Fibroblast of upper back skin (primary cell): ENCODE data around the gene TSR3.

Source experiments
- DNase-seq: peaks from one replicate; pipeline ENCODE4 v3.0.0-alpha.2; 2013

TSR3 gene

DNA sequence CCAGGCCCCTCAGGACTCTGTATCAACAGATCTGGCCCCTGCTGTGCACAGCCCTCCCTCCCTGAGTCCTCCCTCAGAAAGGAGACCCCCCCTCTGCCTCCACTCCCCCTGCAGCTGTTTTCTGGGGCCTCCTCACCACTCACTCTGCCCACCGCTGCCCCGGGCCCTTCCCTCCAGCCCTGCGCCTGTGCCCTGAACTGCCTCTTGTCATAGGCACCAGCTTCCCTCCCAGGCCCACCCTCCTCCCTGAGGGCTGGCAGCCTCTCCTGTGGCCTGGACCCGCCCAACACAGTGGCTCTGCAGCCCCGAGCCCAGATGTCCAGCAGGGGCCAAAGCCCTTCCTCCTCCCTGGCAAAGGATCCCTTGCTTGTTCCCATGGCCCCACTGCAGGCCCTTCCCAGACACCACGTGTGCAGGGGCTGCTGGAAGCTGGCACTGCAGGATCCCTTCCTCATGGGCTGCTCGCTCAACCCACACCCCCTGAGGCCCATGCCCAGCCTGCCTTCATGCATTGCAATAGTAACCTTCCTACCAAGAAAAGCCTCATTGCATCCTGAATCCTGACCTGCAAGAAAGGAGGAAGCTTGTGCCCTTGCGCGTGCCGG, 25.8 kb upstream of the TSR3 start:
- DNase-seq: no peak

GRCh38 chr16:1375741-1376410, 24.2 kb upstream of the TSR3 start:
- DNase-seq: no peak

GRCh38 chr16:1375298-1375640, 23.6 kb upstream of the TSR3 start:
- no peak for DNase-seq

DNA sequence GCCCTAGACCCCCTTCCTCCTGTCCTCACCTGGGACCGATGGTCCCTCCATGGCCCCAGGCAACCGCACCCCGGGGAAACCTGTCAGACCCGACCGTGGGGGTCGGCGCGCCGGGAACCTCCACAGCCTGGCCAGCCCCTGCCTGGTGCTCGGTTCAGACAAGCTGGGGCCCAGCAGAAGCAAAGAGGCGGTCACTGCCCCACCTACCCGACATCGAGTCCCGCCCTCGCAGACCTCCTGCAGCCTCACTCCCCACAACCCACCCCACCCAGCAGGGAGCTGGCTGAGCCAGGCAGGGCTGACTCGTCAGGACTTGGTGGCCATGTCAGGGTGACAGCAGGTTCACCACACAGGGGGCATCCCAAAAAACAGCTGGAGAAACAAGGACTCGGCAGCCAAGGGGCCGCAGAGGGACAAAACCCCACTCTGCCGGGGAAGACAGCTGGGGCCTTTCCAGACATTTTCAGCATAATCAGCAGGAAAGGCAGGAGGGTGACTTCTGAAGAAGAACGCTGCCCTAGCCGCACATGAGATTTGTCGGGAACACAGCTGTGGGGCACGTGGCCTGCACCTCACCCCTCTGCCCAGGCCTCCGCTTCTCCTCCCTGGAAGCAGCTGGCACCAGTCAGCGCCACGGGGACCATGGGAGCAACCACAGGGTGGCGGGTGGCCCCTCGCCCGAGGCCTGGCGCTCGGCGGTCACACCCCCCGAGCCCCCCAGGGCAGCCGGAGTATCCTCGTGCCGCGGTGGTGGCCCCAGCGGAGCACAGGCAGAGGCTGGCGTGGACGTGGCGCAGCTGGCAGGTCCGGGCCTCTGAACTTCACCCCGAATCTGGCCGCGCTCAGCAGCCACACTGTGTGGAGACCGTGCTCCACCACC, 23.0 kb upstream of the TSR3 start:
- no peak for DNase-seq

- DNase-seq: no peak
Measured at GRCh38 chr16:1372292-1372950, 20.7 kb upstream of the TSR3 start.

GRCh38 chr16:1371054-1371978, 19.6 kb upstream of the TSR3 start:
- no peak for DNase-seq

DNA sequence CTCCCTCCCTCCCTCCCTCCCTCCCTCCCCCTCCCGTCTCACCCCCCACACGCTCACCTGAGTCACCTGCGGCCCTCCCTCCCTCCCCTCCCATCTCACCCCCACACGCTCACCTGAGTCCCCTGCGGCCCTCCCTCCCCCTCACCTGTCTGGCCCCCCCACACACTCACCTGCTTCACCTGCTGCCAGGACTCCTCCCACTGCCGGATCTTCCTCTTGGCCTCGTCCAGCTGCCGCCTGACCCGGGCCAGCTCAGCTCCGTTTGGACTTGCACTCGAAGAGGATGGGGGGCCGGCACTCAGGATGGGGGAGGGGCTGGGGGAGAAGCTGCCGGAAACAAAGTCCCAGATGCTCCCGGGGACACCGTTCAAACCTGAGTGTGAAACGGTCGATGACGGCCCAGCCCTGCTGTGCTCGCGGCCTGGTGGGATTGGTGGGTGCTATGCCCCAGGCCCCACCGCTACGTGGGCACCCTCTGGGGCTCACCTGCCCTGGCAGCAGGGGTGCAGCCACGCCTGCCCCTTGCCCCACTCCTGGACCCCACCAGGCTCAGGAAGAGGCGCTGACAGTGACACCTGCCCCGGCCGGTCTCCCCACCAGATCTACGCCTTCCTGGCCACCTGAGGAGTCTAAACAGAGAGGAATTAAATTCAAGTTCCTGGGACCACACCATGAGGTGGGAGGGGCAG, 16.0 kb upstream of the TSR3 start:
- no peak for DNase-seq

DNA sequence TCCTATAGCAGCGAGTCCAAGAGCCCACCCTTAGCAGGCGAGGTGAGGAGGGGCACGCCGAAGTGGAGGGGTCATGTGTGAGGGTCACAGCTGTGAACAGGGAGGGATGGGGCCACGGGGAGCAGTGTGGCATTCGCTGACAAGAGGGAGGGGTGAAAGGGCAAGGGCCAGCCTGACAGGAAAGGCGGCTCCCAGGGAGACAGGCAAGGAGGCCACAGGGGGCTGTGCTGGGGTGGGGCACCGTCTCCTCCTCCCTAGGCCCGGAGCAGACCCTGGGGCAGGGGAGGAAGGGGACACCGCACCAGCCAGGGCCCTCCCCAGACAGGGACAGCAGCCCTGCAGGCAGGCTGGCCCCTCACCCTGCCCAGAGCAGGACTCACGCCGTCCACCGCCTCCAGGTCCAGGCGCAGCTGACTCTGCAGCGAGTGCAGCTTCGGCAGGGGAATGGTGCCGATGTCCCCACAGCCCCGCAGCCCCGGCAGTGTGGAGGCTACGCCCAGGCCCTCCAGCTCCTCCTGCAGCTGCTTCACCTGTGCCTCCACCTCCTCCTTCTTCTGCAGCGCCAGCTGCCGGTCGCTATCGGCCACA, 15.1 kb upstream of the TSR3 start:
- DNase-seq: no peak

DNA sequence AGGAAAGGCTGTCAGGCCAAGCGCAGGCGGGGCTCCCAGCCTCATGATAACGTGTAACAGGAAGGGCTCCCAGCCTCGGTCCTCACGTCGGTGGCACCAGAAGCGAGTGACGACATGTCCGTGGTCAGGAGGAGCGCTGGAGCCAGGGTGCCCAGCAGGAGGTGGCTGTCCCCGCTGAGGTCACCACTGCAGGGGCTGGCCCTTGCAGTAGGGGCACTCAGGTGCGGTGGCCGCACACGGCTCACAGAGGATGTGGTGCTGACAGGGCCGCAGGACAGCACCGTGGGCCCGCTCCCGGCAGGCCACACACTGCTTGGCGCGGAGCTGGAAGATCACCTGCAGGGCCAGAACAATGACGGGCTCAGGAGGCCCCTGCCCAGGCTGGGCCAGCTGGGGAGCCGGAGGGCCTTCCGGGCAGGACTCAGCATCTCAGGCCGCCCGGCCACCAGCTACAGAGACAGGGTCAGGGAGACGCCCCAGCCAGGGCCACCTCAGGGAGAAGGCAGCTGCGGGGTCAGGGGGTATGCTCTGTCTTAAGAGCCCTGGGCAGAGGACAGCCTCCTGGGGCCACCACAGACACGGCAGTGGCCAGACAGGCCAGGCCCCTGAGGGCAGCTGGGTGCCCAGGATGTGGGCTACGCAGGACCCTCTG, 14.5 kb upstream of the TSR3 start:
- DNase-seq: no peak

DNA sequence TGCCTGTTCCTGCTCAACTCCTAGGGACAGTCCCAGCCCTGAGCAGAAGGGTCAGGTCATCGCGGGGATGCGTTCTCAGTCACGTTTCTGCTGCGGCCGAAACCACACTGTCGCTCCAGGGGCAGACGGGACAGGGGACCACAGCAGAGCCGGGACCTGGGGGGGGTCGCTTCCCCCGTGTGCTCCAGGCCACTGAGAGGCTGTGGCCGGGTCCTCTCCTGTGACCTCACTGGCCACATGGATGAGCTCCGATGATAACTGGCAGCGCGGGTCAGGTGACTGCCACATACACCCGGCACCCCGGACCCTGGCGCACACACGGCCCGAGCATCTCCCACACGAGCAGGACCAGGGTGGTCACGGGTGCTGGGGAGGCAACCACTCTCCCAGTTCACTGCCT, 12.8 kb upstream of the TSR3 start:
- DNase-seq: no peak

DNA sequence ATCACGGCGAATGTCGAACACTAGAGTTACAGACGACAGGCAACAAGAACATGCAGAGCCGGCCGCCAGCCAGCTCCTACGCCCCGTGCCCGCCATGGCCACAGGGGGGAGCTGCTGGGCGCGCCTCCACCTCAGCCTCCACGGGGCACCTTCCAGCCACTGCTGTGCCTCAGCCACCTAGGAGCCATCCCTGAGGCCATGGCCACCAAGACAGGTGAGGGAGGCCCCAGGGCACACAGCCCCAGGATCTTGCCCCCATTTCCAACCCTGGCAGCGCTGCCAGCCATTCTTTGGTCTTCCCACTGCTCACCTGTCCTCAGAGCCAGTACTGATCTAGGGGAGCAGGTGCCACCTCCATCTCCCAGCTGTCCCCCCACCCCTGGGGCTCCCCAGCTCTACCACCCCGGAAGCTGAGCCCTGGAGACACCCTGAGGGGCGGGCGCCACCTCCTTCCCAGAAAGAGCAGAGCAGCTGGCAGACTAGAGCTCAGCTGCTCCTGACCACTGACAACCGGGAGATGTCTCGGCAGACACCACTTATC, 11.9 kb upstream of the TSR3 start:
- no peak for DNase-seq

DNA sequence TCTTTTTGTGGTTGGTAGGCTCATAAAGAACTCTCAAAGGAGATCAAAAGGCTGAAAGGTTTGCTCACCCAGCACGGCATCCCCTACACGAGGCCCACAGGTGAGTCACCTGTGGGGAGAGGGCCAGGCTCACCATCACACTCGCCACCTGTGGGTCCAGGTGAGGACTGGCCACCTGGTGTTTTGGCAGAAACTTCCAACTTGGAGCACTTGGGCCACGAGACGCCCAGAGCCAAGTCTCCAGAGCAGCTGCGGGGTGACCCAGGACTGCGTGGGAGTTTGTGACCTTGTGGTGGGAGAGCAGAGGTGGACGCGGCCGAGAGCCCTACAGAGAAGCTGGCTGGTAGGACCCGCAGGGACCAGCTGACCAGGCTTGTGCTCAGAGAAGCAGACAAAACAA, 11.1 kb upstream of the TSR3 start:
- DNase-seq: no peak

- no peak for DNase-seq
Measured at GRCh38 chr16:1361685-1362360, 10.1 kb upstream of the TSR3 start.

GRCh38 chr16:1357906-1358566, 6.4 kb upstream of the TSR3 start:
- no peak for DNase-seq

GRCh38 chr16:1356061-1356900, 4.6 kb upstream of the TSR3 start:
- no peak for DNase-seq

GRCh38 chr16:1355591-1355990, 3.9 kb upstream of the TSR3 start:
- DNase-seq: no peak

GRCh38 chr16:1354815-1355540, 3.3 kb upstream of the TSR3 start:
- DNase-seq: no peak

DNA sequence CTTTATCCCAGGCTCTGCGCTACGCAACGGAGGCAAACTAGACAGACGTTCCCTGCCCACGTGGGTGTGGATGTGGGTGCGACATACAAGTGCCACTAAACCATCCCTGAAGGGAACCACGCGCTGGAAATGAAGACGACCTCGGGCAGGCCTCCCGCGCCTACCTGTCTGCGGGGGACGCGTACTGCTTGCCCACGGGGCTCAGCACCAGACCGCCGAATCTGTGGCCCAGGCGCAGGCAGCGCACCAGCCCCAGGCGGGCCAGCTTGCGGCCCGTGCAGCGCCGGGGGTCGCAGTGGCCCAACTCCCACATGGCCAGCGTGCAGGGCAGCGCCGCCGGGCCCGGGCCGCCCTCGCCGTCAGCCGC, 480 bp downstream of the TSR3 start:
- DNase-seq: no peak
